ENCODE data around the gene SHANK1. TPM values are rescaled to one million over a fixed set of nuclear protein-coding genes. Genes with fewer than 3 reads are reported as not detected.

The SHANK1 gene
- total RNA-seq, 2 experiments from 2014 or later: 0.03 to 13.1 TPM

DNA sequence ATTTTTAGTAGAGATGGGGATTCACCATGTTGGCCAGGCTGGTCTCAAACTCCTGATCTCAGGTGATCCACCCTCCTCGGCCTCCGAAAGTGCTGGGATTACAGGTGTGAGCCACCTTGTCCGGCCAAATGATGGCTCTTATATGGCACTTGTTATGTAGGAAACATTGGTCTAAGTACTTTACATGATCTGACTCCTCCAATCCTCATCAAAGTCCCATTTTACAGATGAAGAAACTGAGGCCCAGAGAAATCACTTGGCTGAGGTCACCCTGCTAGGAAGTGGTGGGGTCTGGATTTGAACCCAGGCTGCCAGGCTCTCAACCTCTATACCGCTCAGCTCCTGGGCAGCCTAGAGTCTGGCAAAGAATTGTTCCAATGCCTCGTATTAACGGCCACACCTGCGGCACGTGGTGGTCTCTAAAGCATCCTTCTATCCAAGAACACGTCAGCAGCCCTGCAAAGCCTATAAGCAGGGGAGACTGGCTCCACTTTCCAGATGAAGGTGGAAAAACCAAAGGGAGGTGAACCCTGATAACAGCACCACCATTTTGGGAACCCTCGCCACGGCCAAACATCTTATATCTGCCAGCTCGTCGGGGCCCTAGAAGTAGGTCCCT, 18.1 kb downstream of the SHANK1 start:
- H3K4me3 ChIP-seq (ENCODE audit: low read depth, low read length, poor library complexity, severe bottlenecking): no peak overlapping the region
- no peak overlapping the region for H3K4me2 ChIP-seq (ENCODE audit: low read length)
- H3K9me2 ChIP-seq (ENCODE audit: insufficient read depth, low read length): no peaks in the 10 kb centered on the region
- H3K9me3 ChIP-seq (ENCODE audit: low read length): no peaks in the 10 kb centered on the region
- H3K27ac ChIP-seq (ENCODE audit: low read depth, low read length, poor library complexity, severe bottlenecking): no peak overlapping the region
- TF ChIP-seq, protein P1, sequence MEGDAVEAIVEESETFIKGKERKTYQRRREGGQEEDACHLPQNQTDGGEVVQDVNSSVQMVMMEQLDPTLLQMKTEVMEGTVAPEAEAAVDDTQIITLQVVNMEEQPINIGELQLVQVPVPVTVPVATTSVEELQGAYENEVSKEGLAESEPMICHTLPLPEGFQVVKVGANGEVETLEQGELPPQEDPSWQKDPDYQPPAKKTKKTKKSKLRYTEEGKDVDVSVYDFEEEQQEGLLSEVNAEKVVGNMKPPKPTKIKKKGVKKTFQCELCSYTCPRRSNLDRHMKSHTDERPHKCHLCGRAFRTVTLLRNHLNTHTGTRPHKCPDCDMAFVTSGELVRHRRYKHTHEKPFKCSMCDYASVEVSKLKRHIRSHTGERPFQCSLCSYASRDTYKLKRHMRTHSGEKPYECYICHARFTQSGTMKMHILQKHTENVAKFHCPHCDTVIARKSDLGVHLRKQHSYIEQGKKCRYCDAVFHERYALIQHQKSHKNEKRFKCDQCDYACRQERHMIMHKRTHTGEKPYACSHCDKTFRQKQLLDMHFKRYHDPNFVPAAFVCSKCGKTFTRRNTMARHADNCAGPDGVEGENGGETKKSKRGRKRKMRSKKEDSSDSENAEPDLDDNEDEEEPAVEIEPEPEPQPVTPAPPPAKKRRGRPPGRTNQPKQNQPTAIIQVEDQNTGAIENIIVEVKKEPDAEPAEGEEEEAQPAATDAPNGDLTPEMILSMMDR (conservative IDR thresholded peaks at IDR 0.05; ENCODE audit: low read length): no peak
- no peak for TF ChIP-seq EZH2phosphoT487 (IDR thresholded peaks at IDR 0.05; ENCODE audit: borderline replicate concordance, low read depth, low read length)
- no peaks in the 10 kb centered on the region for H3K36me3 ChIP-seq (ENCODE audit: insufficient read depth, low read length)
- no peaks in the 10 kb centered on the region for H3K4me1 ChIP-seq (ENCODE audit: insufficient read depth, low read length, poor library complexity, severe bottlenecking)
- intact Hi-C loops (cut with micrococcal nuclease; ENCODE audit: unreplicated experiment): no loop called here
- POLR2A ChIA-PET: no interaction called here
- H4K20me1 ChIP-seq (ENCODE audit: insufficient read depth, low read length): no peaks in the 10 kb centered on the region
- CTCF ChIA-PET (ENCODE audit: unreplicated experiment): no interaction called here
- H3K79me2 ChIP-seq (ENCODE audit: insufficient read depth, low read depth, low read length): no peaks in the 10 kb centered on the region
- DNase-seq (ENCODE audit: low spot score): no peak
- no peak overlapping the region for H2AFZ ChIP-seq (ENCODE audit: low read length)
- no TSS peak for BruUV-seq (replicated peaks)

DNA sequence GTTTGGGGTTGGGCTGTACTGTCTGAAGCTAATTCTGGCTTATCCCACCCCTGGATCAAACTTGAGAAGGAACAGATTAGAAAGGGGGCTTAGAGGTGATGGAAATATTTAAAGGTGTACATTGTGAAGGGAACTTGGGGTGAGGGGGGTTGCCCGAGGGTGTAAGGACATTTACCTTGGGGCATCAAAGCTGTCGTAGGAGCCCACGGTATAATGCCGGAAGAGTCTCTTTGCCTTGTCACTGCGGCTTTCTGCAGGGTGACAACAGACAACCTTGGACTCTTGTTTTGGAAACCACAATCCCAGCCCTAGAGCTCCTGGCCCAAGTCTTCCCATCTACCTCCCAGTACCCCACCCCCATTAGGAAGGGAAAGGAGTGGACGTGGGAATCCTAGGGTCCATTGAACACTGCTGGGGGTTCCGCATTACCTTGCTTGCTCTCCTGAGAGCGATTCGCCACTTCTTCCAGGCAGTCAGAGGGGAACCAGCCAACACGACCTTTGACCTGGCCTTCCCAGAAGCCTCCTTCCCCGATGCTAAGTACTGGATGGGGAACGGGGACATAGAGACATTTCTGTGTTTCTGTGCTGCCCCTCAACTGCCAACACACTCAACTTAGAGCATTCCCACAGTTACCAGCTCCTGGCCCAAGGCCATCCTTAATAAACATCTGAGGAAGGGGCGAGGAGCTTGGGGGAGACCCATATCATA, 22.0 kb downstream of the SHANK1 start:
- Histone ChIP-seq H3K4me1 (ENCODE audit: insufficient read depth, low read length, poor library complexity, severe bottlenecking) (no peaks in the 10 kb centered on the region), H3K79me2 (ENCODE audit: insufficient read depth, low read depth, low read length) (no peaks in the 10 kb centered on the region), H2AFZ (ENCODE audit: low read length) (no peak overlapping the region), H3K9me2 (ENCODE audit: insufficient read depth, low read length) (no peaks in the 10 kb centered on the region), H3K4me3 (ENCODE audit: low read depth, low read length, poor library complexity, severe bottlenecking) (no peak overlapping the region), H4K20me1 (ENCODE audit: insufficient read depth, low read length) (no peaks in the 10 kb centered on the region), H3K9me3 (ENCODE audit: low read length) (no peaks in the 10 kb centered on the region), H3K27ac (ENCODE audit: low read depth, low read length, poor library complexity, severe bottlenecking) (no peak overlapping the region), H3K4me2 (ENCODE audit: low read length) (no peak overlapping the region), H3K36me3 (ENCODE audit: insufficient read depth, low read length) (no peaks in the 10 kb centered on the region)
- no TSS peak for BruUV-seq (replicated peaks)
- intact Hi-C loops (cut with micrococcal nuclease; ENCODE audit: unreplicated experiment): no loop called here
- no peak for DNase-seq (ENCODE audit: low spot score)
- ChIA-PET CTCF (ENCODE audit: unreplicated experiment) (no interaction called here), POLR2A (no interaction called here)
- TF ChIP-seq, protein P1 (conservative IDR thresholded peaks at IDR 0.05; ENCODE audit: low read length): no peak
- TF ChIP-seq EZH2phosphoT487 (IDR thresholded peaks at IDR 0.05; ENCODE audit: borderline replicate concordance, low read depth, low read length): no peak

DNA sequence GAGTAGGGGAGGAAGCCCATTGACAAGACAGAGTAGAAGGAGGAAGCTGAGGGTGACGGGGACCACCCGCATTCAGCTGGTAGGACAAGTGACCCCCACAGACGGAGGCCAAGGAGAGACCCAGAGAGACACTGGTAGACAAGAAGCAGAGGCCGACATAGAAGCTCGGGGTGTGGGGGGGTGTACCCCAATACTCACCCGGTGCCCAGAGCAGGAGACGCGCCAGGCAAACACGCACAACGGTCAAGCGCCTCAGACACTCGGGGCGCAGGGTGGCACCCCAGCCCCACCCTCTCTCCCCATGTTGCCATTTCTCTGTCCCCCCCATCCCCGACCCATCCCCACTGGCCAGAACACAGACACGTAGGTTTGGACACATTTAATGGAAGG, 23.5 kb downstream of the SHANK1 start:
- Histone ChIP-seq H3K9me3 (ENCODE audit: low read length) (no peaks in the 10 kb centered on the region), H3K79me2 (ENCODE audit: insufficient read depth, low read depth, low read length) (no peaks in the 10 kb centered on the region), H3K4me1 (ENCODE audit: insufficient read depth, low read length, poor library complexity, severe bottlenecking) (no peaks in the 10 kb centered on the region), H4K20me1 (ENCODE audit: insufficient read depth, low read length) (no peaks in the 10 kb centered on the region), H3K9me2 (ENCODE audit: insufficient read depth, low read length) (no peaks in the 10 kb centered on the region), H3K27ac (ENCODE audit: low read depth, low read length, poor library complexity, severe bottlenecking) (no peak overlapping the region), H3K4me2 (ENCODE audit: low read length) (no peak overlapping the region), H3K36me3 (ENCODE audit: insufficient read depth, low read length) (no peaks in the 10 kb centered on the region), H3K4me3 (ENCODE audit: low read depth, low read length, poor library complexity, severe bottlenecking) (no peak overlapping the region), H2AFZ (ENCODE audit: low read length) (no peak overlapping the region)
- CTCF ChIA-PET (ENCODE audit: unreplicated experiment): no interaction called here
- POLR2A ChIA-PET: no interaction called here
- no peak for TF ChIP-seq EZH2phosphoT487 (IDR thresholded peaks at IDR 0.05; ENCODE audit: borderline replicate concordance, low read depth, low read length)
- TF ChIP-seq, protein P1 (conservative IDR thresholded peaks at IDR 0.05; ENCODE audit: low read length): no peak
- DNase-seq (ENCODE audit: low spot score): no peak
- intact Hi-C loops (cut with micrococcal nuclease; ENCODE audit: unreplicated experiment): no loop called here
- BruUV-seq (replicated peaks): no TSS peak

All from OCI-LY7 (cell line).